CD14-positive monocyte (primary cell): Measurements from ENCODE around the gene COL26A1. TPM values are rescaled to one million over a fixed set of nuclear protein-coding genes. Genes with fewer than 3 reads are reported as not detected.
"Not testable (repeated sequence)": the region's sequence is repeated elsewhere in the genome, so short reads cannot be mapped to it uniquely, and the experiment has no call there.

ENCODE experiments used
- DNase-seq, 3 donors: peaks; one replicate each; pipeline ENCODE4 v3.0.0-alpha.2; 2011 to 2022
- H2AFZ ChIP-seq: 2 replicates; pipeline ENCODE4 v1.6.0; 2012; ENCODE audit warnings: mild to moderate bottlenecking, low read depth, low read length, inconsistent platforms; ENCODE audit not compliant: insufficient read depth, poor library complexity, severe bottlenecking
- H3K27ac ChIP-seq, 2 donors: 1 replicate in 1 of 2; 2 replicates in 1 of 2; pipeline ENCODE4 v1.5.1; 2012 to 2013; ENCODE audit warnings: low read length in 2 of 2, control low read depth in 1 of 2, inconsistent platforms in 1 of 2, low read depth in 1 of 2, mild to moderate bottlenecking in 1 of 2
- H3K27me3 ChIP-seq, 2 donors: one replicate each; pipeline versions ENCODE4 v1.6.0 to v1.6.1; 2011 to 2013; ENCODE audit warnings: low read length in 2 of 2; ENCODE audit not compliant: control insufficient read depth in 2 of 2, insufficient read depth in 2 of 2
- H3K36me3 ChIP-seq, 2 donors: replicated peaks in 1 of 2; 1 replicate in 1 of 2; 2 replicates in 1 of 2; pipeline versions ENCODE4 v1.5.1 to v1.6.1; 2012 to 2013; ENCODE audit warnings: low read length in 2 of 2, control low read depth in 1 of 2, inconsistent platforms in 1 of 2, mild to moderate bottlenecking in 1 of 2; ENCODE audit not compliant: insufficient read depth in 2 of 2, control insufficient read depth in 1 of 2
- H3K4me1 ChIP-seq, 2 donors: 1 replicate in 1 of 2; 2 replicates in 1 of 2; pipeline versions ENCODE4 v1.5.1 to v1.6.1; 2012 to 2013; ENCODE audit warnings: low read length in 2 of 2, control low read depth in 1 of 2, inconsistent platforms in 1 of 2, mild to moderate bottlenecking in 1 of 2, moderate library complexity in 1 of 2; ENCODE audit not compliant: insufficient read depth in 2 of 2, control insufficient read depth in 1 of 2
- H3K4me2 ChIP-seq: replicated peaks from 2 replicates; pipeline ENCODE3; 2012; ENCODE audit warnings: low read length, moderate library complexity, mild to moderate bottlenecking; ENCODE audit not compliant: poor library complexity, severe bottlenecking; ENCODE audit errors: extremely low read depth
- H3K4me3 ChIP-seq, 3 experiments: fragments of 200-600 bp in 1 of 3; sonication (generic) in 1 of 3; replicated peaks in 1 of 3; 1 replicate in 2 of 3; 2 replicates in 1 of 3; pipeline ENCODE4 v1.5.1; 2011 to 2013; ENCODE audit warnings: low read length in 3 of 3, mild to moderate bottlenecking in 3 of 3, control low read depth in 2 of 3, low read depth in 2 of 3, inconsistent platforms in 1 of 3, moderate library complexity in 1 of 3
- H3K79me2 ChIP-seq: 2 replicates; pipeline ENCODE4 v1.6.0; 2012; ENCODE audit warnings: mild to moderate bottlenecking, control low read depth, inconsistent platforms, low read length, moderate library complexity; ENCODE audit not compliant: insufficient read depth
- H3K9ac ChIP-seq: 2 replicates; pipeline ENCODE4 v1.6.0; 2017; ENCODE audit warnings: low read length, mild to moderate bottlenecking; ENCODE audit not compliant: insufficient read depth, poor library complexity, severe bottlenecking
- H3K9me3 ChIP-seq, 2 donors: replicated peaks in 1 of 2; 1 replicate in 1 of 2; 2 replicates in 1 of 2; pipeline versions ENCODE4 v1.5.1 to v1.6.1; 2012 to 2013; ENCODE audit warnings: low read length in 2 of 2, control low read depth in 1 of 2; ENCODE audit not compliant: control insufficient read depth in 1 of 2, insufficient read depth in 1 of 2
- H4K20me1 ChIP-seq: 2 replicates; pipeline ENCODE4 v1.6.0; 2012; ENCODE audit warnings: mild to moderate bottlenecking, low read length, control low read depth, moderate library complexity; ENCODE audit not compliant: insufficient read depth
- H3K27ac Mint-ChIP-seq, 7 donors: one replicate each; pipeline ENCODE4 v1.8.0; 2020; ENCODE audit warnings: mild to moderate bottlenecking in 7 of 7, mixed read lengths in 7 of 7, moderate library complexity in 6 of 7, inconsistent platforms in 2 of 7
- H3K27me3 Mint-ChIP-seq, 3 donors: one replicate each; pipeline ENCODE4 v1.8.0; 2021 to 2022; ENCODE audit warnings: low read depth in 3 of 3, mild to moderate bottlenecking in 3 of 3, mixed read lengths in 3 of 3, moderate library complexity in 3 of 3, inconsistent platforms in 1 of 3
- H3K36me3 Mint-ChIP-seq, 2 donors: one replicate each; pipeline ENCODE4 v1.8.0; 2020; ENCODE audit warnings: mixed read lengths in 2 of 2, inconsistent platforms in 1 of 2, mild to moderate bottlenecking in 1 of 2
- H3K4me1 Mint-ChIP-seq: one replicate; pipeline ENCODE4 v1.8.0; 2020; ENCODE audit warnings: mild to moderate bottlenecking, mixed read lengths
- H3K4me3 Mint-ChIP-seq, 2 donors: one replicate each; pipeline ENCODE4 v1.8.0; 2020; ENCODE audit warnings: mild to moderate bottlenecking in 2 of 2, mixed read lengths in 2 of 2, moderate library complexity in 1 of 2
- H3K9me3 Mint-ChIP-seq, 7 donors: one replicate each; pipeline ENCODE4 v1.8.0; 2020 to 2022; ENCODE audit warnings: mixed read lengths in 7 of 7, mild to moderate bottlenecking in 6 of 7, moderate library complexity in 6 of 7, inconsistent platforms in 2 of 7
- WGBS: methylation state at CpG from one replicate; pipeline ENCODE4 v1.1.5; 2013; ENCODE audit warnings: missing lambda C conversion rate; ENCODE audit not compliant: insufficient coverage; 5-methylcytosine and 5-hydroxymethylcytosine counted together
- intact Hi-C, 2 donors: fragments of 100-400 bp; cut with micrococcal nuclease; formaldehyde crosslinking; loops; one replicate each; pipeline versions ENCODE4 v1.15.0 to v1.15.1; 2023
- polyA plus RNA-seq, 3 donors: library from polyadenylated mRNA; depleted of rRNA in 1 of 3; unstranded in 2 of 3; stranded (reverse) in 1 of 3; fragments of 300-500 nt in 2 of 3; fragments of >200 nt in 1 of 3; fragmentation: Illumina TruSeq in 2 of 3; gene quantifications; 1 replicate in 2 of 3; 2 replicates in 1 of 3; pipeline ENCODE4 v1.2.3, GENCODE V29; 2012 to 2021
- TF ChIP-seq, protein P1 (sequence below): fragments of 200-600 bp; IDR thresholded peaks from one replicate; pipeline ENCODE4 v1.8.0; 2022; ENCODE audit warnings: antibody characterized with exemption, mild to moderate bottlenecking

Gene COL26A1
- polyA plus RNA-seq, 3 donors: not detected

DNA sequence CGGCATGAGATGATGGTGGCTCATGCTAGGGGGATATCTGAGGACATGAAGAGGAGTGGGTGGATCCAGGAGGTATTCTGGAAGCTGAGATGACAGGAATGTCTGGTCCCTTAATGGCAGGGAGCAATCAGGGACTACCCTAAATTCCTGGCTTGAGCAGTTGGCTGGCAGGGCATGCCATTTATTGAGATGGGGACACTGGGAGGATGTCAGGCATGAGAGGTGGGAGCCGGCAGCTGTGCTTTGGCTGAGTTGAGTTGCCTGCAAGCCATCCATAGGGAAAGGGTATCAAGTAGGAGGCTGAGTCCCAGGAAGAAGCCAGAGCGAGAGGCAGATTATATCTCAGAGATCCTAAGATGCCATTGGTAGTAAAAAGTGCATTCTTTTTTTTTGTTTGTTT lies 69.6 kb downstream of the COL26A1 start:
- intact Hi-C loops: no loop called here
- no peak overlapping the region for H3K4me3 ChIP-seq
- no peaks in the 10 kb centered on the region for H3K9me3 ChIP-seq
- H2AFZ ChIP-seq: no peak overlapping the region
- H3K9ac ChIP-seq: no peak overlapping the region
- Mint-ChIP-seq H3K27me3 (peaks cover 13 to 20% (median 16%) of the 10 kb centered on the region in 3 donors), H3K9me3 (no peaks in the 10 kb centered on the region), H3K4me1 (no peaks in the 10 kb centered on the region), H3K36me3 (no peaks in the 10 kb centered on the region), H3K27ac (no peak overlapping the region), H3K4me3 (no peak overlapping the region)
- WGBS: 100% methylated on average over 1 of the region's 3 CpGs
- no peaks in the 10 kb centered on the region for H4K20me1 ChIP-seq
- TF ChIP-seq, protein P1, sequence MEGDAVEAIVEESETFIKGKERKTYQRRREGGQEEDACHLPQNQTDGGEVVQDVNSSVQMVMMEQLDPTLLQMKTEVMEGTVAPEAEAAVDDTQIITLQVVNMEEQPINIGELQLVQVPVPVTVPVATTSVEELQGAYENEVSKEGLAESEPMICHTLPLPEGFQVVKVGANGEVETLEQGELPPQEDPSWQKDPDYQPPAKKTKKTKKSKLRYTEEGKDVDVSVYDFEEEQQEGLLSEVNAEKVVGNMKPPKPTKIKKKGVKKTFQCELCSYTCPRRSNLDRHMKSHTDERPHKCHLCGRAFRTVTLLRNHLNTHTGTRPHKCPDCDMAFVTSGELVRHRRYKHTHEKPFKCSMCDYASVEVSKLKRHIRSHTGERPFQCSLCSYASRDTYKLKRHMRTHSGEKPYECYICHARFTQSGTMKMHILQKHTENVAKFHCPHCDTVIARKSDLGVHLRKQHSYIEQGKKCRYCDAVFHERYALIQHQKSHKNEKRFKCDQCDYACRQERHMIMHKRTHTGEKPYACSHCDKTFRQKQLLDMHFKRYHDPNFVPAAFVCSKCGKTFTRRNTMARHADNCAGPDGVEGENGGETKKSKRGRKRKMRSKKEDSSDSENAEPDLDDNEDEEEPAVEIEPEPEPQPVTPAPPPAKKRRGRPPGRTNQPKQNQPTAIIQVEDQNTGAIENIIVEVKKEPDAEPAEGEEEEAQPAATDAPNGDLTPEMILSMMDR: no peak
- H3K36me3 ChIP-seq: no peaks in the 10 kb centered on the region
- H3K27ac ChIP-seq: no peak overlapping the region
- H3K4me2 ChIP-seq: no peak overlapping the region
- no peak for DNase-seq
- H3K4me1 ChIP-seq: no peaks in the 10 kb centered on the region
- no peaks in the 10 kb centered on the region for H3K79me2 ChIP-seq
- no peaks in the 10 kb centered on the region for H3K27me3 ChIP-seq

DNA sequence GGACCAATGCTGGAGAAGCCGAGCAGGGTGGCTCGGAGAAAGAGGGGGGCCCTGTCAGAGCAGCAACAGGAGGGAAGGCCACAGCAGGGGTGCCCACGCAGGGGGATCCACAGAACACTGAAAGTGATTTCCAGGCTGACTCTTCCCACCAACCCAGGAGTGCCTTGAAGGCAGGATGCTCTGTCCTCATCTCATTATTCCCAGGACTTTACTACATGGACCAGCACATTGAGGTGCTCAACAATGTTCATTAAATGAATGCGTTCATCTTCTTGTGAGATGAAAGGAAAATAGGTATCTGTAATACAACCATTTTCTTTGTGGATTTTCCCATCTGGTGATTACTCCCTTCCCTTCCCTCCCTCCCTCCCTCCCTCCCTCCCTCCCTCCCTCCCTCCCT lies 71.0 kb downstream of the COL26A1 start:
- no peak for DNase-seq
- H3K4me1 ChIP-seq: no peaks in the 10 kb centered on the region
- no peak overlapping the region for H3K4me3 ChIP-seq
- H3K4me3 Mint-ChIP-seq: no peak overlapping the region
- no peaks in the 10 kb centered on the region for H3K27me3 ChIP-seq
- no peak overlapping the region for H3K9ac ChIP-seq
- intact Hi-C loops: no loop called here
- no peaks in the 10 kb centered on the region for H3K79me2 ChIP-seq
- H3K4me1 Mint-ChIP-seq: no peaks in the 10 kb centered on the region
- no peak overlapping the region for H3K27ac Mint-ChIP-seq
- TF ChIP-seq, protein P1: no peak
- H2AFZ ChIP-seq: no peak overlapping the region
- no peaks in the 10 kb centered on the region for H3K9me3 Mint-ChIP-seq
- H4K20me1 ChIP-seq: no peaks in the 10 kb centered on the region
- no peak overlapping the region for H3K4me2 ChIP-seq
- no peak overlapping the region for H3K27ac ChIP-seq
- H3K27me3 Mint-ChIP-seq: peaks cover 13 to 20% (median 16%) of the 10 kb centered on the region in 3 donors
- H3K36me3 ChIP-seq: no peaks in the 10 kb centered on the region
- H3K9me3 ChIP-seq: no peaks in the 10 kb centered on the region
- no peaks in the 10 kb centered on the region for H3K36me3 Mint-ChIP-seq
- WGBS: 63% methylated on average over 2 of the region's 4 CpGs

- H3K27me3 ChIP-seq, DNase-seq, H2AFZ ChIP-seq, H3K4me3 ChIP-seq, H3K79me2 ChIP-seq, H3K27ac ChIP-seq, H3K9me3 ChIP-seq, H3K36me3 Mint-ChIP-seq, H3K4me1 Mint-ChIP-seq, H4K20me1 ChIP-seq, H3K4me1 ChIP-seq, H3K4me2 ChIP-seq, H3K9ac ChIP-seq, H3K27ac Mint-ChIP-seq, H3K4me3 Mint-ChIP-seq, H3K9me3 Mint-ChIP-seq, intact Hi-C loops, H3K36me3 ChIP-seq: not testable (repeated sequence)
- WGBS: 88% methylated on average over 5 of the region's 8 CpGs
- peaks cover 13 to 17% (median 16%) of the 10 kb centered on the region in 3 donors for H3K27me3 Mint-ChIP-seq
Observed at GRCh38 chr7:101434155-101434554, 71.5 kb downstream of the COL26A1 start.
